Natural killer cell (primary cell): ENCODE data around the gene CFAP43. TPM values are rescaled to one million over a fixed set of nuclear protein-coding genes. Genes with fewer than 3 reads are reported as not detected.

Source experiments
- ATAC-seq, 3 donors: fragments of 150-1000 bp in 2 of 3; fragments of 200-7000 bp in 1 of 3; cut with Tn5 transposase; 1 replicate in 1 of 3; 2 replicates in 2 of 3; pipeline ENCODE4 v1.10.0; 2021; ENCODE audit warnings: mild to moderate bottlenecking in 2 of 3, moderate library complexity in 2 of 3
- DNase-seq, 2 donors: peaks; one replicate each; pipeline versions ENCODE4 v3.0.0 to v3.0.0-alpha.2; 2013 to 2021; ENCODE audit warnings: mixed read lengths in 1 of 2
- H3K27ac ChIP-seq: one replicate; pipeline ENCODE4 v1.5.1; 2013; ENCODE audit warnings: mild to moderate bottlenecking, low read length
- H3K27me3 ChIP-seq: one replicate; pipeline ENCODE4 v1.6.1; 2013; ENCODE audit warnings: low read length; ENCODE audit not compliant: control insufficient read depth, insufficient read depth
- H3K36me3 ChIP-seq: one replicate; pipeline ENCODE4 v1.6.1; 2013; ENCODE audit warnings: low read length; ENCODE audit not compliant: control insufficient read depth, insufficient read depth
- H3K4me1 ChIP-seq: one replicate; pipeline ENCODE4 v1.6.1; 2013; ENCODE audit warnings: low read length; ENCODE audit not compliant: control insufficient read depth, insufficient read depth
- H3K4me3 ChIP-seq: one replicate; pipeline ENCODE4 v1.5.1; 2013; ENCODE audit warnings: low read length
- H3K9me3 ChIP-seq: one replicate; pipeline ENCODE4 v1.6.1; 2013; ENCODE audit warnings: low read length; ENCODE audit not compliant: control insufficient read depth, insufficient read depth
- H3K27ac Mint-ChIP-seq, 2 donors: one replicate each; pipeline ENCODE4 v1.8.0; 2022; ENCODE audit warnings: mild to moderate bottlenecking in 2 of 2, mixed read lengths in 2 of 2, moderate library complexity in 1 of 2
- H3K27me3 Mint-ChIP-seq, 2 donors: one replicate each; pipeline ENCODE4 v1.8.0; 2022; ENCODE audit warnings: low read depth in 2 of 2, mixed read lengths in 2 of 2
- H3K36me3 Mint-ChIP-seq: one replicate; pipeline ENCODE4 v1.8.0; 2022; ENCODE audit warnings: mixed read lengths
- H3K4me1 Mint-ChIP-seq, 2 donors: one replicate each; pipeline ENCODE4 v1.8.0; 2022; ENCODE audit warnings: mixed read lengths in 2 of 2
- H3K4me3 Mint-ChIP-seq: one replicate; pipeline ENCODE4 v1.8.0; 2022; ENCODE audit warnings: mild to moderate bottlenecking, moderate library complexity, mixed read lengths
- H3K9me3 Mint-ChIP-seq, 2 donors: one replicate each; pipeline ENCODE4 v1.8.0; 2022; ENCODE audit warnings: mixed read lengths in 2 of 2
- WGBS: methylation state at CpG from one replicate; pipeline ENCODE4 v1.1.7; 2013; ENCODE audit warnings: missing lambda C conversion rate; ENCODE audit not compliant: insufficient coverage; 5-methylcytosine and 5-hydroxymethylcytosine counted together
- intact Hi-C: fragments of 100-400 bp; cut with micrococcal nuclease; formaldehyde crosslinking; loops from one replicate; pipeline ENCODE4 v1.14.2; 2022
- total RNA-seq, 4 donors: library from RNA; stranded (reverse); fragments of 120-200 nt in 1 of 4; gene quantifications; one replicate each; pipeline versions ENCODE4 v1.2.3 to v1.2.4, GENCODE V29; 2013 to 2022
- TF ChIP-seq, protein P1 (sequence below): fragments of 200-600 bp; IDR thresholded peaks from one replicate; pipeline ENCODE4 v1.8.0; 2022; ENCODE audit warnings: antibody characterized with exemption

CFAP43 gene
- total RNA-seq, 3 donors from 2014 or later (not counting 1 experiment from before 2014, with no cell fraction given): 0.16 TPM; not detected in 2

DNA sequence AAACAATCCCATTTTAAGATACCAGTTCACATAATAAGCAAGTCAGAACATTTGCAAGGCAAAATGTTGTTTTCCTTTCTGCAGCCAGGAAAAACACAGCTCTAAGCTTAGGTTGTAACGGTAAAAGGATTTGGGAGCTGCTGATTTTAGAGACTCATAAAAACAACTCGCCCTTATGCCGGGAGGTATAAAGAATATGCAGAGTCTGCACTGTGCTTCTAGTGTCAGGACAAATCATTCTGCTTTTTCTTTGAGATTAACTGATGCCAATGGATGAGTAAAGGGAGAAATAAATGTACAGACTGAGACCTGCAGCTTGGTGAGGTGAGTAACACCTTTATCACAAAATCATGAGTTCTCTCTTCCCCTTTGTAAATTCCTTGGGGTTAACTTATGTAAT lies 112.2 kb downstream of the CFAP43 start:
- Histone ChIP-seq H3K9me3 (no peaks in the 10 kb centered on the region), H3K4me3 (no peak overlapping the region), H3K27me3 (no peaks in the 10 kb centered on the region), H3K36me3 (no peaks in the 10 kb centered on the region), H3K4me1 (no peaks in the 10 kb centered on the region), H3K27ac (peak overlapping the region; percentile 95)
- Mint-ChIP-seq H3K4me3 (no peak overlapping the region), H3K4me1 (peaks cover 14% of the 10 kb centered on the region in 2 donors), H3K27me3 (peaks cover 0 to 9% of the 10 kb centered on the region in 2 donors), H3K27ac (peak overlapping the region; percentile 98 to 99), H3K36me3 (no peaks in the 10 kb centered on the region), H3K9me3 (no peaks in the 10 kb centered on the region)
- TF ChIP-seq, protein P1, sequence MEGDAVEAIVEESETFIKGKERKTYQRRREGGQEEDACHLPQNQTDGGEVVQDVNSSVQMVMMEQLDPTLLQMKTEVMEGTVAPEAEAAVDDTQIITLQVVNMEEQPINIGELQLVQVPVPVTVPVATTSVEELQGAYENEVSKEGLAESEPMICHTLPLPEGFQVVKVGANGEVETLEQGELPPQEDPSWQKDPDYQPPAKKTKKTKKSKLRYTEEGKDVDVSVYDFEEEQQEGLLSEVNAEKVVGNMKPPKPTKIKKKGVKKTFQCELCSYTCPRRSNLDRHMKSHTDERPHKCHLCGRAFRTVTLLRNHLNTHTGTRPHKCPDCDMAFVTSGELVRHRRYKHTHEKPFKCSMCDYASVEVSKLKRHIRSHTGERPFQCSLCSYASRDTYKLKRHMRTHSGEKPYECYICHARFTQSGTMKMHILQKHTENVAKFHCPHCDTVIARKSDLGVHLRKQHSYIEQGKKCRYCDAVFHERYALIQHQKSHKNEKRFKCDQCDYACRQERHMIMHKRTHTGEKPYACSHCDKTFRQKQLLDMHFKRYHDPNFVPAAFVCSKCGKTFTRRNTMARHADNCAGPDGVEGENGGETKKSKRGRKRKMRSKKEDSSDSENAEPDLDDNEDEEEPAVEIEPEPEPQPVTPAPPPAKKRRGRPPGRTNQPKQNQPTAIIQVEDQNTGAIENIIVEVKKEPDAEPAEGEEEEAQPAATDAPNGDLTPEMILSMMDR: no peak
- intact Hi-C loops: loop anchor here (2.0 to 5.0 kb wide), 4 partner anchors 138 to 217 kb away; partner anchors contain the start of genes GSTO2 and ITPRIP
- ATAC-seq (no peak), DNase-seq (peak in 1 of 2 donors; percentile 20)
- WGBS: 100% methylated on average over 3 of the region's 3 CpGs

DNA sequence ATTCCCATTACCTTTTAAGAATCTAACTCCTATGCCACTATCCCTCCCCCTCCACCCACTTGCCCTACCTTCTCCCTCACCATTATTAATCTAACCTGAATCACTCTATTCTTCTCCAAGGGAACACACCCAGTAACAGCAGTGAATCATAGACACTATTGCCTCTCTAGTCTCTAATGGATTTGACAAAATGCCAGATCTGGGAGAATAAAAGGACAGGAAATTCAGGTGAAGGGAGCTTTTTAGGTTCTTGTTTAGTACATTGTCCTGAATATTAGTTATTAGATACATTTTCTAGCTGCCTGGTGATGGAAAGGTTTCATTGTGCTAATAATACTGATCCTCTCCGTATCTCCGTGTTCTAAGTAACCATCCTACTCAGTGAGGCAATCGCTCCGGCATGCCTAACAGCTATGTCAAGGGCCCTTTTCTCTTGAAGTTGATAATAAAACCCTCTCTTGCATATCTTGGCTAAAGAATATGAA lies 114.3 kb downstream of the CFAP43 start:
- Histone ChIP-seq H3K36me3 (no peaks in the 10 kb centered on the region), H3K27ac (no peak overlapping the region), H3K27me3 (no peaks in the 10 kb centered on the region), H3K4me1 (no peaks in the 10 kb centered on the region), H3K4me3 (no peak overlapping the region), H3K9me3 (no peaks in the 10 kb centered on the region)
- Mint-ChIP-seq H3K4me1 (peaks cover 11 to 14% of the 10 kb centered on the region in 2 donors), H3K4me3 (no peak overlapping the region), H3K27me3 (peaks cover 1 to 12% of the 10 kb centered on the region in 2 donors), H3K36me3 (no peaks in the 10 kb centered on the region), H3K9me3 (no peaks in the 10 kb centered on the region), H3K27ac (peak overlapping the region in 1 of 2 donors; percentile 41)
- ATAC-seq (no peak), DNase-seq (no peak)
- TF ChIP-seq, protein P1: no peak
- intact Hi-C loops: no loop called here
- WGBS: 90% methylated on average over 3 of the region's 4 CpGs

DNA sequence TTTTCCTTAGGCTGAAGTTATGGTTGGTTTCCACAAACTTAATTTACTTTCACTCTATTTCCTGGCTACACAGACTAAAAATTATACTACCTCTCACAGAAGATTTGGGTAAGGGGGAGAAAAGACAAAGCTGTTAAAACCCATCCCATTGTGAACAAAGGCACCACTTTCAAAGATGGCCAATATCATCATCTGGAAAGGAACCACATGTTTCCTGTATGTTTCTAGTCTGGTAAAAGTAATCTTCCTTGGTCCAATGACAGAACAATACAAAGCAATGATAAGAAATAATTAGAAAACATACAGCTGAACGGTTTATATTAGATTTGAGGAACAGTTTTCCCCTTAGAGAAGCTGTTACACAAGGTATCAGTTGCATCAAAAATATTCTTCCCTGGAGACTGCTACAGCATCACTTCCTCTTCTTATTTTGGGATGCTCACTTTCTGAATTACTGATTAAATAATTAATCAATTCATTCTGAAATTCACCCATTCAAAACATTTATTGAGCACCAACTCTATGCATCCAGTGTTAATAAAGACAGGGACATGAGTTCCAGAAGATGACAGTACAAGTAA lies 118.7 kb downstream of the CFAP43 start:
- H3K4me3 Mint-ChIP-seq: no peak overlapping the region
- Histone ChIP-seq H3K36me3 (no peaks in the 10 kb centered on the region), H3K27me3 (peaks cover 6% of the 10 kb centered on the region), H3K4me3 (no peak overlapping the region), H3K27ac (no peak overlapping the region), H3K4me1 (no peaks in the 10 kb centered on the region), H3K9me3 (no peaks in the 10 kb centered on the region)
- no peak overlapping the region for H3K27ac Mint-ChIP-seq
- no peaks in the 10 kb centered on the region for H3K9me3 Mint-ChIP-seq
- H3K27me3 Mint-ChIP-seq: peaks cover 20 to 29% of the 10 kb centered on the region in 2 donors
- H3K36me3 Mint-ChIP-seq: no peaks in the 10 kb centered on the region
- ATAC-seq (no peak), DNase-seq (no peak)
- H3K4me1 Mint-ChIP-seq: no peaks in the 10 kb centered on the region
- WGBS: 0% methylated on average over 1 of the region's 1 CpG
- TF ChIP-seq, protein P1: no peak
- intact Hi-C loops: no loop called here
